Esophagus muscularis mucosa (tissue), 4 donors: ENCODE measurements around the gene SREBF1. TPM values are rescaled to one million over a fixed set of nuclear protein-coding genes. Genes with fewer than 3 reads are reported as not detected.

Source experiments
- DNase-seq: peaks from one replicate; pipeline ENCODE4 v3.0.0-alpha.2; 2017; ENCODE audit errors: extremely low spot score
- H3K27ac ChIP-seq, 4 donors: fragments of 200-600 bp; sonication (generic); replicated peaks in 1 of 4; 1 replicate in 3 of 4; 2 replicates in 1 of 4; pipeline ENCODE4 v1.5.1; 2016 to 2019; ENCODE audit warnings: mild to moderate bottlenecking in 1 of 4
- H3K27me3 ChIP-seq, 4 donors: fragments of 200-600 bp; sonication (generic); one replicate each; pipeline versions ENCODE4 v1.5.1 to v1.6.0; 2016 to 2019
- H3K36me3 ChIP-seq, 4 donors: fragments of 200-600 bp; sonication (generic); one replicate each; pipeline ENCODE4 v1.5.1; 2016 to 2019
- H3K4me1 ChIP-seq, 4 donors: fragments of 200-600 bp; sonication (generic); one replicate each; pipeline ENCODE4 v1.5.1; 2016 to 2019
- H3K4me3 ChIP-seq, 4 donors: fragments of 200-600 bp; sonication (generic); 1 replicate in 2 of 4; 2 replicates in 2 of 4; pipeline ENCODE4 v1.5.1; 2016 to 2019; ENCODE audit warnings: mild to moderate bottlenecking in 4 of 4, moderate library complexity in 1 of 4
- H3K9me3 ChIP-seq, 4 donors: fragments of 200-600 bp; sonication (generic); 1 replicate in 3 of 4; 2 replicates in 1 of 4; pipeline ENCODE4 v1.5.1; 2016 to 2019
- EP300 ChIP-seq: sonication (generic); formaldehyde crosslinking; IDR thresholded peaks from one replicate; pipeline ENCODE4 v1.6.1; 2017; ENCODE audit warnings: antibody characterized with exemption
- POLR2A ChIP-seq: fragments of 450-650 bp; IDR thresholded peaks from one replicate; pipeline ENCODE4 v1.6.1; 2017; ENCODE audit warnings: antibody characterized with exemption, moderate library complexity, mild to moderate bottlenecking, low read depth
- POLR2AphosphoS5 ChIP-seq, 2 donors: sonication (generic); formaldehyde crosslinking; IDR thresholded peaks; one replicate each; pipeline ENCODE4 v1.6.1; 2017; ENCODE audit warnings: antibody characterized with exemption in 2 of 2
- WGBS: methylation state at CpG from one replicate; pipeline ENCODE4 v1.1.5; 2018; 5-methylcytosine and 5-hydroxymethylcytosine counted together
- intact Hi-C: fragments of 100-400 bp; cut with DNase I; formaldehyde crosslinking; loops from one replicate; pipeline ENCODE4 v1.15.1; 2023
- total RNA-seq, 4 donors: library from RNA; depleted of rRNA; stranded (reverse); fragments of >200 nt; gene quantifications; one replicate each; pipeline versions ENCODE4 v1.1.0 to v1.2.1, GENCODE V29; 2016
- TF ChIP-seq, protein P1 (sequence below), 3 experiments: fragments of 200-600 bp in 2 of 3; fragments of 450-650 bp in 1 of 3; sonication (generic) in 2 of 3; IDR thresholded peaks; one replicate each; pipeline ENCODE4 v1.5.1; 2017 to 2019; ENCODE audit warnings: antibody characterized with exemption in 3 of 3, mild to moderate bottlenecking in 2 of 3, moderate library complexity in 1 of 3

The SREBF1 gene
- total RNA-seq, 4 donors from 2014 or later, result 28.1 to 62.6 (median 39.7) TPM

DNA sequence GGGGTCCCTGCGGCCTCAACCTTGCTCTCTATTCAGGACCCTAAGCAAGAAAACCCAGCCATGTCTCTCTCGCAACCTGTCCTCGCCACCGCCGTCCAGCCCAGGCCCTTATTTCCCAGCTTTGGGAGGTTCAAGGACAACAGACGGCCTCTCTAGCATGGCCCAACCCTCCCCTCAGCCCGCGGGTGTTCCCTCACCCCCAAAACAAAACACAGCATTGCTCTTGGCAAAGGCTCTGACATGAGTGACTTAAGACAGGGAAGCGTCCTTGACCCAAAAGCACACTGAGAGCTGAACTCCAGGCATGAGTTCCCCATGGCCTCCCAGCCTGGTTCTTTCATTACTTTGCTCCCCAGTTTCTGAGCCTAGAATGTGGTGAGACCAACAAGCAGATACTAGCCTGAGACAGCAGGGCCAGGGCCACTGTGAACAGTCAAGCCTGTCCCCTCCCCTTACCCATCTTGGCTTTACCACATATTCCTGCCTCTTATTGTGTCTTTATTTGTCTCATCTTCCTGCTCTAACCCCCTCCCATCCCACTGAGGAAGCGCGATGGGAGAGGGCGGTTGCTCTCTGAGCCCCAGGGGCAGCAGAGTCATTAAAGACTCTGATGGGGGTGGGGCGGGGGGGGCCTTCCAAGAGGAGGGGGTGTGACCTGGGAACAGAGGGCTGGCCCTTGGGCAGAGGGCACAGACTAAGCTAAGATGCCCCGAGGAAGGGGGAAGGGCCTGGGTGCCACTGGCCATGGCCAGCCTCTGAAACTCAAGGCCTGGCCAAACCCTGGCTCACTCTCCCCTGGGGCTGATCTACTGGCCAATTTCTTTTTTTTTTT lies 11.8 kb downstream of the SREBF1 start:
- H3K27me3 ChIP-seq, result no peaks in the 10 kb centered on the region
- no peak for DNase-seq
- peak overlapping the region in 1 of 4 donors; percentile 60 for H3K4me3 ChIP-seq
- H3K27ac ChIP-seq, result peak overlapping the region; percentile 81 to 87 (median 84)
- peaks cover 0 to 16% (median under 1%) of the 10 kb centered on the region in 4 donors for H3K36me3 ChIP-seq
- intact Hi-C loops, result no loop called here
- WGBS, result 26% methylated on average over 10 of the region's 14 CpGs
- peaks cover 42 to 90% (median 80%) of the 10 kb centered on the region in 4 donors for H3K4me1 ChIP-seq
- TF ChIP-seq POLR2AphosphoS5 (IDR thresholded peaks at IDR 0.05), result peak in 1 of 2 donors; percentile 39
- TF ChIP-seq, protein P1, sequence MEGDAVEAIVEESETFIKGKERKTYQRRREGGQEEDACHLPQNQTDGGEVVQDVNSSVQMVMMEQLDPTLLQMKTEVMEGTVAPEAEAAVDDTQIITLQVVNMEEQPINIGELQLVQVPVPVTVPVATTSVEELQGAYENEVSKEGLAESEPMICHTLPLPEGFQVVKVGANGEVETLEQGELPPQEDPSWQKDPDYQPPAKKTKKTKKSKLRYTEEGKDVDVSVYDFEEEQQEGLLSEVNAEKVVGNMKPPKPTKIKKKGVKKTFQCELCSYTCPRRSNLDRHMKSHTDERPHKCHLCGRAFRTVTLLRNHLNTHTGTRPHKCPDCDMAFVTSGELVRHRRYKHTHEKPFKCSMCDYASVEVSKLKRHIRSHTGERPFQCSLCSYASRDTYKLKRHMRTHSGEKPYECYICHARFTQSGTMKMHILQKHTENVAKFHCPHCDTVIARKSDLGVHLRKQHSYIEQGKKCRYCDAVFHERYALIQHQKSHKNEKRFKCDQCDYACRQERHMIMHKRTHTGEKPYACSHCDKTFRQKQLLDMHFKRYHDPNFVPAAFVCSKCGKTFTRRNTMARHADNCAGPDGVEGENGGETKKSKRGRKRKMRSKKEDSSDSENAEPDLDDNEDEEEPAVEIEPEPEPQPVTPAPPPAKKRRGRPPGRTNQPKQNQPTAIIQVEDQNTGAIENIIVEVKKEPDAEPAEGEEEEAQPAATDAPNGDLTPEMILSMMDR (IDR thresholded peaks at IDR 0.05), result no peak
- no peaks in the 10 kb centered on the region for H3K9me3 ChIP-seq

GRCh38 chr17:17824119-17824782 lies 12.5 kb downstream of the SREBF1 start:
- WGBS, result 20% methylated on average over 10 of the region's 11 CpGs
- intact Hi-C loops, result no loop called here
- no peaks in the 10 kb centered on the region for H3K9me3 ChIP-seq
- no peak for TF ChIP-seq EP300
- H3K36me3 ChIP-seq, result peaks cover 0 to 19% (median 7%) of the 10 kb centered on the region in 4 donors
- H3K27ac ChIP-seq, result peak overlapping the region; percentile 81 to 87 (median 84)
- DNase-seq, result no peak
- H3K27me3 ChIP-seq, result no peaks in the 10 kb centered on the region
- H3K4me3 ChIP-seq, result peak overlapping the region; percentile 55 to 62 (median 58)
- H3K4me1 ChIP-seq, result peaks cover 49 to 90% (median 84%) of the 10 kb centered on the region in 4 donors

DNA sequence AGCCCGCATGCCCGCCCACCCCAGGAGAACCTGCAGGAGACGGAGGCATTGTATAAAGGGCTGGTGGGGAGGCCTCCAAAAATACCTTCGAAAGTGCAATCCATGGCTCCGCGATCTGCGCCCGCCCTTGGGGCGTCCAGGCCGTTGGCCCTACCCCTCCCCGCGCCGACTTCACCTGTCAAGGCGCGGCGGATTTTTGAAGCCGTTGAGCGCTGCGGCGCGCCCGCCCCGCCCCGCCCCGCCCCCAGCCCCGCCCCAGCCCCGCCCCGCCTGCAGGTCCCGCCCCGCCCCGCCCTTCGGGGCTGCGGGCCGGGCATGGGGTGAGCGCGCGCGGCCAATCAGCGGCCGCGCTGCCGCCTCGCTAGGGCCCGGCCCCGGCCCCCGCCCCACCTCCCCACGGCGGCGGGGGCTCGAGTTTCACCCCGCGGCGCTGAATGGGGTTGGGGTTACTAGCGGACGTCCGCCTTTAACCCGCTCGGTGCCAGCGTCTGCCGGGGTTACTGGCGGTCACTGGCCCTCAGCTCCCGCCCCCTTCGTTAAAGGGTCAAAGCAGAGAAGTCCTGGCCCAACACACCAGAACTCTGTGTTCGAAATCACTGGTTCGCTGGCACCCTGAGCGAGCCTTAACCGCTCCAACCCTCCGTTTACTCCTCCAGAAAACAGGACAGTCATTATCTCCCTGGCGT lies 13.2 kb downstream of the SREBF1 start:
- WGBS, result 0% methylated on average over 10 of the region's 69 CpGs
- peak overlapping the region; percentile 81 to 87 (median 84) for H3K27ac ChIP-seq
- peaks cover 49 to 95% (median 89%) of the 10 kb centered on the region in 4 donors for H3K4me1 ChIP-seq

GRCh38 chr17:17822616-17823015 lies 14.2 kb downstream of the SREBF1 start:
- peaks cover 49 to 97% (median 94%) of the 10 kb centered on the region in 4 donors for H3K4me1 ChIP-seq
- no peak for DNase-seq
- no peak for TF ChIP-seq POLR2A
- TF ChIP-seq, protein P1 (IDR thresholded peaks at IDR 0.05), result no peak
- peak overlapping the region; percentile 68 to 87 (median 78) for H3K27ac ChIP-seq
- peaks cover 1 to 32% (median 22%) of the 10 kb centered on the region in 4 donors for H3K36me3 ChIP-seq
- intact Hi-C loops, result no loop called here
- no peaks in the 10 kb centered on the region for H3K27me3 ChIP-seq
- WGBS, result 38% methylated on average over 3 of the region's 3 CpGs
- no peaks in the 10 kb centered on the region for H3K9me3 ChIP-seq
- H3K4me3 ChIP-seq, result peak overlapping the region; percentile 55 to 62 (median 58)

More for the DNA sequence above, 13.2 kb downstream of the SREBF1 start:
- TF ChIP-seq, protein P1 (IDR thresholded peaks at IDR 0.05), result no peak
- TF ChIP-seq POLR2AphosphoS5 (IDR thresholded peaks at IDR 0.05), result peak; percentile 44 to 51
- peaks cover 0 to 26% (median 14%) of the 10 kb centered on the region in 4 donors for H3K36me3 ChIP-seq
- no peaks in the 10 kb centered on the region for H3K27me3 ChIP-seq
- peak overlapping the region; percentile 55 to 62 (median 58) for H3K4me3 ChIP-seq
- peak; percentile 97 for DNase-seq
- H3K9me3 ChIP-seq, result no peaks in the 10 kb centered on the region
- intact Hi-C loops, result no loop called here

- intact Hi-C loops, result no loop called here
- 17% methylated on average over 1 of the region's 1 CpG for WGBS
- DNase-seq, result no peak
- Histone ChIP-seq H3K27me3 (no peaks in the 10 kb centered on the region), H3K4me1 (peaks cover 49 to 97% (median 94%) of the 10 kb centered on the region in 4 donors), H3K27ac (peak overlapping the region; percentile 68 to 87 (median 78)), H3K9me3 (no peaks in the 10 kb centered on the region), H3K36me3 (peaks cover 6 to 36% (median 26%) of the 10 kb centered on the region in 4 donors), H3K4me3 (peak overlapping the region; percentile 55 to 62 (median 58))
- TF ChIP-seq EP300 (no peak), POLR2AphosphoS5 (IDR thresholded peaks at IDR 0.05) (peak; percentile 16 to 71)
Observed at GRCh38 chr17:17822189-17822588, 14.6 kb downstream of the SREBF1 start.
